Adrenal gland (tissue), 5 donors: Measurements from ENCODE around the gene IRAK1BP1.

ENCODE experiments used
- CTCF ChIP-seq, 6 experiments: fragments of 450-650 bp in 4 of 6; fragments of 200-600 bp in 2 of 6; sonication (generic) in 1 of 6; IDR thresholded peaks; 1 replicate in 5 of 6; 2 replicates in 1 of 6; pipeline versions ENCODE4 v1.5.1 to v1.8.0; 2016 to 2021; ENCODE audit warnings: antibody characterized with exemption in 6 of 6, mild to moderate bottlenecking in 2 of 6, moderate library complexity in 1 of 6
- POLR2A ChIP-seq, 2 donors: fragments of 450-650 bp; IDR thresholded peaks; one replicate each; pipeline ENCODE4 v1.6.1; 2017; ENCODE audit warnings: antibody characterized with exemption in 2 of 2, mild to moderate bottlenecking in 2 of 2, moderate library complexity in 1 of 2
- donor health status: DM: no; HTN: no; CAD: no.

- TF ChIP-seq CTCF (IDR thresholded peaks at IDR 0.05) (no peak), POLR2A (IDR thresholded peaks at IDR 0.05) (no peak)
These were observed 356 bp upstream of the IRAK1BP1 start for GRCh38 chr6:78867020-78867369.
